NCI-H510A treated with DMSO at 0.1 percent for 48 hours (cell line): ENCODE measurements around the gene FADS2.

Source experiments
- DNase-seq: peaks from one replicate; lab custom pipeline; 2025; lab: John Stamatoyannopoulos, UW

The FADS2 gene

GRCh38 chr11:61795876-61796526 lies 32.1 kb upstream of the FADS2 start:
- DNase-seq = no peak

GRCh38 chr11:61797263-61797944 lies 30.7 kb upstream of the FADS2 start:
- peak; percentile 84 for DNase-seq

DNA sequence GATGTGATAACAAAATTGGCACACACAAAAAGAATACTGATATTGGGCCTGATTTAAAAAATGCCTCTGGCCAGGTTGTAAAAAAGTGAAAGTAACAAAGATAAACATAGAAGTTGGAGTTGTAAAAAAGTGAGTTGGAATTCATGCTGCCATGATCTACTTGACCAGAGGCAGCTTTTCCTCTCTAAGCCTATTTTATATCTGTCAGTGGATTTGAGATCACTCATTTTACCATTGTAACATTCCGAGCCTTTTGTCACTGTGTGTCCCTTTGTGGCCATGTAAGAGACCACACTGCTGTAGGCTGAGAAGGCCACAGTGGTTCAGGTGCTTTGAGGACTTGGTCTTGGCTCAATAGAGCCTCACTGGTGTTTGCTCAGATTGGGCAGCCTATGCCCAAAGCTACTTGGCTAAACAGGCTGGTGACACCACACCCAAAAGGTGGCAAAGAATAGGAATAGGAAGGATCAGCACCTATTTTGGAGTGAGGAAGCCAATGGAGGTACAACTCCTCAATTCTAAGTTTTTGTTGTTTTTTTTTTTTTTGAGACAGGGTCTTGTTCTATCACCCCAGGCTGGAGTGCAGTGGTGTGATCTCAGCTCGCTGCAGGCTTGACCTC lies 28.3 kb upstream of the FADS2 start:
- DNase-seq = no peak

DNA sequence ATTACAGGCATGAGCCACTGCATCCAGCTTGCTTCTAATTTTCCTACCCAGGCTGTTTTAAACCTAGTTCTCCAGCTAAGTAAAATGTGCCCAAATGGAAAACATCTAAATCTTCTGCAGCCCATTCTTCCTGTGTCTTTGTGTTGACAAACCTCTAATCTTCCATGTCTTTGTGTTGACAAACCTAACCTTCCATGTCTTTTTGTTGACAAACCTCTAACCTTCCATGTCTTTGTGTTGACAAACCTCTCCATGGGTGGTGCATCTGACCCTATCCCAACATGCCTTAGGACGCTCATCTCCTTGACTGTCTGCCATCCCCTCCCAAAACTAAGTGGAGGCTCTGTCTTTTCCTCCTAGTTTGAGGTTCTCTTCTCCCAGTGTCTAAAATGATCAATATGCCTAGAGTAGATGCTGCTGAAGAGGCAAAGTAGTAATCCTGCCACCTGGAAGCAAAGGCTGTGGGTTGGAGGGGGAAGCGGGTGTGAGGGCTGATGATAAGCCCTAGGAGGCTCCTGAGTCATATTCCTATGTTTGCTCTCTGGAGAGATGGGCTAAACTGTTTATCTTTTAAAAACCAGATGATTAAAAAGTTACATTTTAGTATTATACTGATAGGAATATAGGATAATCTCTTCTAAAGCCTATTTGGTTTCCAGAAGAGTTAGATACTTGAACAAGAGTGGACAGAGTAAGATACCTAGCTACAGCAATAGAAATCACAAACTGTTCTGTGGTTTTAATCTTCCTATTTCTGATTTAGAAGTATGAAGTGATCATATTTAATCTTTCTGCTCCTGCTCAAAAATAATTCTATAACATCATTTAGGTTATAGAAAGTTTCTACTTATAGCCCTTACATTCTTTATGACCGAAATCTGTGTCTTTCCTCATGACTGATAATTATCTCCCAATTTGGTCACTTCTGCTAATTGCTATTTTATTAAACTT lies 27.5 kb upstream of the FADS2 start:
- no peak for DNase-seq

GRCh38 chr11:61802605-61803004 lies 25.5 kb upstream of the FADS2 start:
- no peak for DNase-seq

- DNase-seq = no peak
Measured at GRCh38 chr11:61803889-61804647, 24.0 kb upstream of the FADS2 start.

DNA sequence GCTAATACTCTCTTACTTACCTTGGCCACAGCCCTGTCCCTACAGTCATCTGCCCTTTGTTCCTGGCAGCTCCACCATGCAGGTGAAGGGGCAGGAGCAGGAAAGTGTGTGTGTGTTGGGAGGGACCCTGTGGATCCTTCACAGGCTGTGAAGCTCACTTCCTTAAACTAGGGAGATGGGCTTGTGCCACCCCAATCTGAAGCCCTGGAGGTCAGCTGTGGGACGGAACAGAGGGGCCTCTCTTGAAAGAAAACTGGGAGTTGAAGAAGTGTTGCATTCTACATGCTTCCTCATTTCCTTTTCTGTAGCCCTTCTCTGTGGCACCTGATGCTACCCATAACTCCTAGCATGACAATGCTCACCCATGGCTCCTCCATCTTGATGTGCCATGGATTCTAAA lies 23.0 kb upstream of the FADS2 start:
- no peak for DNase-seq

DNA sequence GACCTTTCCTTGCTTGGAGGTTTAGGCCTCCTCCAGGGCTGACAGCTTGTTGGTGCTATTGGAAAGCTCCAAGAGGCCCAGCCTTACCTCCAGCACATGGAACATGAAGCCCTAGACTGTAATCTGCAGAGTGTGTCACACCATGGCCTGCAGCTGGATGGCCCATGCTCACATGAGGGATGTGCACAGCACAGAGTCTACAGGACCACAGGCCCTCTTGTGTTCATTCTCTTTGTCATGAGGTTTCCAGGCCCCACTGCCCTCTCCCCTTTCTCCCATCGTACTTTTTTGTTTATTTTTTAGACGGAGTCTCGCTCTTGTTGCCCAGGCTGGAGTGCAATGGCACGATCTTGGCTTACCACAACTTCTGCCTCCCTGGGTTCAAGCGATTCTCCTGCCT lies 21.3 kb upstream of the FADS2 start:
- DNase-seq = no peak

DNA sequence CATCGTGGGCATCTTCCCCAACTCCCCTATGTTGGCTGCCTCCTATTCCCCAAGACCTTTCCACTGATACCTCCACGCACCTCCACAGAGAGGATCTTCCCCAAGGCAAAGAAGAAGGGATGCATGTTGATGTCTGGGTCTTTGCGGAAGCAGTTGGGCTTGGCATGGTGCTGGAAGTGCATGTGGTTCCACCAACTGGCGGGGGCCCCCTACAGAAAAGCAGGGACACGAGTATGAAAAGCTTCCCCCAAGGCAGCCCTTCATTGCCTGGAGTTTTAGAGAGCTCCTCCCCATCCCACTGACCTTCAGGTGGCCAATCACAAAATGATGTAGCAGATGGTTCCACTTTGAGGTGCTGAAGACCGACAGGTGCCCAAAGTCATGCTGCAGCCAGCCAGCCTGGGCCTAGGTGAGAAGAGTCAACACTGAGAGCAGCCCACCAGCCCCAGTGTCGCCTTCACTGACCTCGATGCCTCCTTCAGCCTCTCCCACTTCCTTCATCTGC lies 17.4 kb upstream of the FADS2 start:
- no peak for DNase-seq

GRCh38 chr11:61811831-61812230 lies 16.3 kb upstream of the FADS2 start:
- DNase-seq = no peak

DNA sequence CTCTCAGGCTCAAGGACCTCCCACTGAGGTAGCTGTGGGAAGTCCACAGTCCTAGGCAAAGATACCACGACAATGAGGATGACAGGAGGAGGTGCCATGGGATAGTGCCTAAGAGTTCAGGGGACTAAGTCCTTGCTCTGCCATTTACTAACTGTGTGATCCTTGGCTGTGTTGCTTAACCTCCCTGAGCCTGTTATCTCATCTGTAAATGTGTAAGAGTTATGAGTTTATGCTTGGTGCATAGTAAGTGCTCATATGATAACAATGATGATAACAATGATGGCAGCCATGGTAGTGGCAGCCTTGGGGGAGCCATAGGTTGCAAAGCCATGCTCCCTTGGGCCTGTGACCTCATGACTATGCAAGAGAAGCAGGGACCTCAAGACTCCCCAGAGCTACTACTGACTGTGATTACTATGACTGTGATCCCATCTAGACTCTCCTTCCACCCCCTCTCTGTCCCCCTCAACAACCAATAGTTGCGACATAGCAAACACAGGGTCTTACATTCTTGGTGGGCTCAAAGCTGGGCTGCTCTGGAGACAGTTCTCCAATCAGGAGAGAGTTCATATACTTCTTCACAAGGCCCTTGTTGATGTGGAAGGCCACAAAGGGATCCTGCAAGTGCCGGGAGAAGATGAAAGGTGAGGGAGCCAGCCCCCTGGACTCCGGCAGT lies 15.2 kb upstream of the FADS2 start:
- DNase-seq = no peak

- no peak for DNase-seq
Measured at GRCh38 chr11:61814247-61814957, 13.7 kb upstream of the FADS2 start.

DNA sequence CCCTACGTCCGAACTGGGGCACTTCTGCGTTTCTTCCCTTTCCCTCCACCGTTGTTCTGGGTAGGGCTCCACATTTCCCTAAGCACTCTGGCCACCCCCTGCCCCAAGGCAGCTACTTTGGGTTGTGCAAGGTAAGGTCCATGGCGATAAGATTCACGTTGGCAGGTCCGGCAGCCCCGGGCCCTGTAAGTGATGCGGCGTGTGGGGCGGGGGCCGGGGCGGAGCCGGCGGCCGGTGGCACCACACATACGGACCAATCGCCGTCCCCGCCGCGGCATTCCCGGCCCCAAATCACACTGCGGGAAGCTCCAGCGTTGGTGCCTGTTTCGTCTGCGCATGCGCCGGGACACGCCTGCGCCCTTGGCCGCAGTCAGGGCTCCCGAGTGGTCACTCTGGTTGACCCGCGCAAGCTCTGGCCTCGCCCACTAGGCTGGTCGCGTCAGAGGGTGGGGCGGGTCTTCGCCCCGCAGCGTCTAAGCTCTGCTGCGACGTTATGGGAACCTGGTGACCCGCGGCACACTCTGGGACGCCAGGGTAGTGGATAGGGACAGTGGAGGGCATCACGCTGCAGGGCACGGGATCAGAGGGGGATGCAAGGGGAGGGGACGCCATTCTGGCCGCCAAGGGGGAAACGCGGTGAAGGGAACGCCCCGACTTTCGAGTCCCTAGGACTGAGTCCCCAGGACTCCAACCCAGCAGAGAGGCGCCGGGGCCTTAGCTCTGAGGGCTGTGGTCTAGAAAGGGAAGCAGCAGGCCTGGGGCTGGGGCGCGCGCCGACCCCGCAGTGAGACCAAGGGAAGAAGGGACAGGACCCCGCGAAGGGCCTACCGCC lies 12.9 kb upstream of the FADS2 start:
- DNase-seq = peak; percentile 88

- DNase-seq = peak; percentile 70
Measured at GRCh38 chr11:61815790-61816735, 12.0 kb upstream of the FADS2 start.

DNA sequence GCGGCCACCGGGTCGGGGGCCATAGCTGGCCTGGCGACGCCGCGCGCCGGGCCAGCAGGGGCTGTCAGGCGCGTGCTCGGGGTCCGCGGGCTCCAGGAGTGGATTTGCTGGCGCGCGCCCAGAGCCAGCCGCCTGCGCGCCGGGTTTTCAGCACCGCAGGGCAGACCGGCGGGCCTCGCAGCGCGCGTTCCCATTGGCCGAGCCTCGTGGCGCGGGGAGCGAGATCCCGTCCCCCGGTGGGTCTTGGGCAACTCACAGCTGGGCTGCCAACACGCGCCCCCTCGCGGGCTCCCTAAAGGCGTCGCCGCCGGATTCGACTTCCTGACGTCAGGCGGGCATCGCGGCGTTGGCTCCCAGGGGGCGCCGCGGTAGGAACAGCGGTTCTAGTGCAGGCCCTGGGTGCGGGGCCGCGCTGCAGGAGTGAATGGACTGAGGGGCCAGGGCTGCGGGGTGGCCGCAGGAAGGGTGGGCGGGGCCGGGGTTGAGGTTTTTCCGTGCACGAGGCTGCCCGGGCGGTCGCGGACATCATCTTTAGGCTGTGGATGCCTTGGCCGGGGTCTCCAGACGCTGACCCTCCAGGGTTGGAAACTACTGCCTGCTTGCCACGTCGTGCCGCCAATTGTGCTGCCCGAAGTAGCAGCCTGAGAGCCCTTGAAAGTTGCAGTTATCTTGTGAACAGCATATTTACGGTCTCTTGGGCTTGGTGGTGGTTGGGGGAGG lies 11.2 kb upstream of the FADS2 start, which contains the start of gene FADS1:
FADS1 (minus strand) TSS at position 268 of the 720 bp plus-strand sequence; CDS start at position 194, 74 bp downstream.
- peak; percentile 95 for DNase-seq

- no peak for DNase-seq
Measured at GRCh38 chr11:61817471-61818202, 10.5 kb upstream of the FADS2 start.

- DNase-seq = no peak
Measured at GRCh38 chr11:61820174-61820573, 7.9 kb upstream of the FADS2 start.
